SU-DHL-6 (cell line): ENCODE measurements around the gene IQSEC3.

Experiments
- H2AFZ ChIP-seq: fragments of 200-600 bp; sonication (generic); 2 replicates; pipeline ENCODE4 v1.6.1; 2014; ENCODE audit warnings: low read depth, mild to moderate bottlenecking, moderate library complexity, mixed read lengths, antibody characterized with exemption, low read length; ENCODE audit not compliant: severe bottlenecking
- H3F3A ChIP-seq: fragments of 200-600 bp; shearing (Covaris generic); 2 replicates; pipeline ENCODE4 v1.6.0; 2016; ENCODE audit warnings: antibody characterized with exemption, mild to moderate bottlenecking; ENCODE audit not compliant: insufficient read depth
- H3K27ac ChIP-seq: fragments of 200-600 bp; sonication (generic); 2 replicates; pipeline ENCODE4 v1.5.1; 2016; ENCODE audit warnings: low read depth, mild to moderate bottlenecking, low read length, moderate library complexity, mixed read lengths
- H3K27me3 ChIP-seq: fragments of 200-600 bp; sonication (generic), shearing (Covaris generic); 2 replicates; pipeline ENCODE4 v1.6.0; 2014; ENCODE audit warnings: mild to moderate bottlenecking, low read length
- H3K36me3 ChIP-seq: fragments of 200-600 bp; sonication (generic); 2 replicates; pipeline ENCODE4 v1.6.1; 2014; ENCODE audit warnings: mild to moderate bottlenecking, low read length, mixed read lengths
- H3K4me2 ChIP-seq: fragments of 300-600, 200-600 bp; shearing (Covaris generic), sonication (generic); 2 replicates; pipeline ENCODE4 v1.6.0; 2014; ENCODE audit warnings: low read length, low read depth, mild to moderate bottlenecking; ENCODE audit not compliant: poor library complexity, severe bottlenecking
- H3K4me3 ChIP-seq: fragments of 200-600 bp; sonication (generic); 2 replicates; pipeline ENCODE4 v1.5.1; 2014; ENCODE audit warnings: antibody characterized with exemption, low read length, mild to moderate bottlenecking, mixed read lengths; ENCODE audit not compliant: insufficient read depth, poor library complexity, severe bottlenecking
- H3K79me2 ChIP-seq: fragments of 200-600 bp; sonication (generic); 2 replicates; pipeline ENCODE4 v1.6.1; 2014; ENCODE audit warnings: mild to moderate bottlenecking, low read length, moderate library complexity; ENCODE audit not compliant: insufficient read depth
- H3K9ac ChIP-seq: fragments of 200-600 bp; sonication (generic); 2 replicates; pipeline ENCODE4 v1.7.0; 2014; ENCODE audit warnings: mild to moderate bottlenecking, low read length
- H3K9me2 ChIP-seq: fragments of 200-600 bp; sonication (generic); replicated peaks from 2 replicates; pipeline ENCODE4 v1.6.1; 2014; ENCODE audit warnings: low read length; ENCODE audit not compliant: insufficient read depth
- H3K9me3 ChIP-seq: fragments of 200-600 bp; sonication (generic); 2 replicates; pipeline ENCODE4 v1.6.1; 2014; ENCODE audit warnings: low read length, mixed read lengths; ENCODE audit not compliant: insufficient read depth
- H4K20me1 ChIP-seq: fragments of 200-600 bp; sonication (generic); 2 replicates; pipeline ENCODE4 v1.6.1; 2014; ENCODE audit warnings: low read depth, mild to moderate bottlenecking, antibody characterized with exemption, low read length, moderate library complexity, mixed read lengths
- EZH2phosphoT487 ChIP-seq: fragments of 200-600 bp; sonication (generic), shearing (Covaris generic); conservative IDR thresholded peaks from 2 replicates; pipeline ENCODE4 v1.6.1; 2018; ENCODE audit warnings: mild to moderate bottlenecking, antibody characterized with exemption, low read length, moderate library complexity, mixed read lengths
- TF ChIP-seq, protein P1 (sequence below): fragments of 200-600 bp; sonication (generic); IDR thresholded peaks from one replicate; pipeline ENCODE4 v1.5.1; 2017; ENCODE audit warnings: antibody characterized with exemption, mild to moderate bottlenecking, low read length, moderate library complexity; ENCODE audit not compliant: insufficient read depth, poor library complexity, severe bottlenecking

IQSEC3 gene

DNA sequence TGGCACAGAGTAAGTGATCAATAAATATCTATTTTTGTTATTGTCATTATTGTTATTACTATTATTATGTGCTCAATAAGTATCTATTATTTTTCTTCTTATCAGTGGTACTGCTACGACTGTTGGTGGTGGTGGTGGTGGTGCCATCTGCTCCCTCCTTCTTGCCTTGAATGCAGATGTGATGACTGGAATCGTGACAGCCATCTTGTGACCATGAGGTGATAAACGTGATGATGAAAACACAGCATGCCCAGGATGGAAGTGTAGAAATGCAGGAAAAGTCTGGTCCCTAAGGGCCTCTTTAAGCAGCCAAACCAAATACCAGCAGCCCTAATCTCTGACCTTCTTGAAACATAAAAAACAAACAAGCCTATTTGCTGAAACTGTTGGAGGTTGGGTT is 125.0 kb downstream of the IQSEC3 start:
- no peak overlapping the region for H3K27ac ChIP-seq
- H3K9me2 ChIP-seq: no peaks in the 10 kb centered on the region
- H3F3A ChIP-seq: no peaks in the 10 kb centered on the region
- no peaks in the 10 kb centered on the region for H3K9me3 ChIP-seq
- H3K79me2 ChIP-seq: no peaks in the 10 kb centered on the region
- H3K36me3 ChIP-seq: no peaks in the 10 kb centered on the region
- H3K4me2 ChIP-seq: no peak overlapping the region
- no peak for TF ChIP-seq EZH2phosphoT487
- TF ChIP-seq, protein P1, sequence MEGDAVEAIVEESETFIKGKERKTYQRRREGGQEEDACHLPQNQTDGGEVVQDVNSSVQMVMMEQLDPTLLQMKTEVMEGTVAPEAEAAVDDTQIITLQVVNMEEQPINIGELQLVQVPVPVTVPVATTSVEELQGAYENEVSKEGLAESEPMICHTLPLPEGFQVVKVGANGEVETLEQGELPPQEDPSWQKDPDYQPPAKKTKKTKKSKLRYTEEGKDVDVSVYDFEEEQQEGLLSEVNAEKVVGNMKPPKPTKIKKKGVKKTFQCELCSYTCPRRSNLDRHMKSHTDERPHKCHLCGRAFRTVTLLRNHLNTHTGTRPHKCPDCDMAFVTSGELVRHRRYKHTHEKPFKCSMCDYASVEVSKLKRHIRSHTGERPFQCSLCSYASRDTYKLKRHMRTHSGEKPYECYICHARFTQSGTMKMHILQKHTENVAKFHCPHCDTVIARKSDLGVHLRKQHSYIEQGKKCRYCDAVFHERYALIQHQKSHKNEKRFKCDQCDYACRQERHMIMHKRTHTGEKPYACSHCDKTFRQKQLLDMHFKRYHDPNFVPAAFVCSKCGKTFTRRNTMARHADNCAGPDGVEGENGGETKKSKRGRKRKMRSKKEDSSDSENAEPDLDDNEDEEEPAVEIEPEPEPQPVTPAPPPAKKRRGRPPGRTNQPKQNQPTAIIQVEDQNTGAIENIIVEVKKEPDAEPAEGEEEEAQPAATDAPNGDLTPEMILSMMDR: no peak
- H3K27me3 ChIP-seq: no peaks in the 10 kb centered on the region
- H4K20me1 ChIP-seq: no peaks in the 10 kb centered on the region
- H3K4me3 ChIP-seq: no peak overlapping the region
- H2AFZ ChIP-seq: no peak overlapping the region
- no peak overlapping the region for H3K9ac ChIP-seq

- H3K4me3 ChIP-seq: no peak overlapping the region
- no peaks in the 10 kb centered on the region for H3K27me3 ChIP-seq
- no peak overlapping the region for H3K27ac ChIP-seq
- H3K9me2 ChIP-seq: no peaks in the 10 kb centered on the region
- H3K9me3 ChIP-seq: no peaks in the 10 kb centered on the region
- no peaks in the 10 kb centered on the region for H4K20me1 ChIP-seq
- H3K79me2 ChIP-seq: no peaks in the 10 kb centered on the region
- TF ChIP-seq, protein P1: no peak
- TF ChIP-seq EZH2phosphoT487: no peak
- H3F3A ChIP-seq: no peaks in the 10 kb centered on the region
- no peaks in the 10 kb centered on the region for H3K36me3 ChIP-seq
- H3K4me2 ChIP-seq: no peak overlapping the region
- H3K9ac ChIP-seq: no peak overlapping the region
- H2AFZ ChIP-seq: no peak overlapping the region
These were observed 126.7 kb downstream of the IQSEC3 start for GRCh38 chr12:193261-193660.

GRCh38 chr12:194276-194675 is 127.7 kb downstream of the IQSEC3 start:
- H3K27ac ChIP-seq: no peak overlapping the region

More at GRCh38 chr12:194276-194675, 127.7 kb downstream of the IQSEC3 start:
- no peak overlapping the region for H3K9ac ChIP-seq
- H3K4me3 ChIP-seq: no peak overlapping the region
- no peaks in the 10 kb centered on the region for H3F3A ChIP-seq
- H3K27me3 ChIP-seq: no peaks in the 10 kb centered on the region
- no peaks in the 10 kb centered on the region for H3K9me2 ChIP-seq
- no peaks in the 10 kb centered on the region for H4K20me1 ChIP-seq
- no peaks in the 10 kb centered on the region for H3K79me2 ChIP-seq
- no peak overlapping the region for H2AFZ ChIP-seq
- TF ChIP-seq, protein P1: no peak
- no peak for TF ChIP-seq EZH2phosphoT487
- H3K36me3 ChIP-seq: no peaks in the 10 kb centered on the region
- no peak overlapping the region for H3K4me2 ChIP-seq
- H3K9me3 ChIP-seq: no peaks in the 10 kb centered on the region
